Measurements from ENCODE around the gene PRR35. TPM values are rescaled to one million over a fixed set of nuclear protein-coding genes. Genes with fewer than 3 reads are reported as not detected.

The PRR35 gene
- total and polyA plus RNA-seq, 2 of the 4 experiments (the other 2 are of a cell fraction) = not detected

DNA sequence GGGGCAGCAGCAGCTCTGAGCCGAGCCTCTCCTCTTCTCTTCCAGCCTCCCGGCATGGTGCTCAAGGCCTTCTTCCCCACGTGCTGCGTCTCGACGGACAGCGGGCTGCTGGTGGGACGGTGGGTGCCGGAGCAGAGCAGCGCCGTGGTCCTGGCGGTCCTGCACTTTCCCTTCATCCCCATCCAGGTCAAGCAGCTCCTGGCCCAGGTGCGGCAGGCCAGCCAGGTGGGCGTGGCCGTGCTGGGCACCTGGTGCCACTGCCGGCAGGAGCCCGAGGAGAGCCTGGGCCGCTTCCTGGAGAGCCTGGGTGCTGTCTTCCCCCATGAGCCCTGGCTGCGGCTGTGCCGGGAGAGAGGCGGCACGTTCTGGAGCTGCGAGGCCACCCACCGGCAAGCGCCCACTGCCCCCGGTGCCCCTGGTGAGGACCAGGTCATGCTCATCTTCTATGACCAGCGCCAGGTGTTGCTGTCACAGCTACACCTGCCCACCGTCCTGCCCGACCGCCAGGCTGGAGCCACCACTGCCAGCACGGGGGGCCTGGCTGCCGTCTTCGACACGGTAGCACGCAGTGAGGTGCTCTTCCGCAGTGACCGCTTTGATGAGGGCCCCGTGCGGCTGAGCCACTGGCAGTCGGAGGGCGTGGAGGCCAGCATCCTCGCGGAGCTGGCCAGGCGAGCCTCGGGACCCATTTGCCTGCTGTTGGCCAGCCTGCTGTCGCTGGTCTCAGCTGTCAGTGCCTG lies 14.0 kb downstream of the PRR35 start:
- Histone ChIP-seq H3K14ac (replicated peaks; ENCODE audit: low read depth, low read length) (no peak overlapping the region), H2AK9ac (replicated peaks; ENCODE audit: low read depth, low read length, poor library complexity) (no peak overlapping the region), H3K36me3 (ENCODE audit: control insufficient read depth, insufficient read depth, low read length) (peaks cover 12% of the 10 kb centered on the region; the same call in 1 of the 2 replicates), H2BK15ac (ENCODE audit: low read depth, low read length) (no peak overlapping the region), H3K79me1 (ENCODE audit: low read depth in 1 of 2, low read length in 2 of 2) (peaks cover 3 to 31% of the 10 kb centered on the region in 2 experiments; a peak in 2 of 4 replicates), H3K9me1 (ENCODE audit: insufficient read depth, low read length) (no peaks in the 10 kb centered on the region), H3K23ac (ENCODE audit: low read depth, low read length) (no peak overlapping the region), H2BK120ac (ENCODE audit: low read depth, low read length) (no peak overlapping the region), H2BK20ac (ENCODE audit: low read depth, low read length) (no peak overlapping the region), H3K9ac (ENCODE audit: low read depth, low read length) (no peak overlapping the region), H4K91ac (ENCODE audit: insufficient read depth, low read depth, low read length) (no peak overlapping the region), H2AFZ (replicated peaks; ENCODE audit: low read length, poor library complexity) (no peak overlapping the region), H2BK5ac (ENCODE audit: low read depth, low read length, poor library complexity, severe bottlenecking) (no peak overlapping the region), H3K4me1 (ENCODE audit: control insufficient read depth, insufficient read depth, low read length) (peaks cover 6% of the 10 kb centered on the region), H2AK5ac (ENCODE audit: low read depth, low read length) (no peak overlapping the region), H3K4ac (ENCODE audit: low read depth, low read length) (no peak overlapping the region), H3K27ac (ENCODE audit: insufficient read depth, low read length) (no peak overlapping the region), H3K56ac (ENCODE audit: extremely low read depth, insufficient read depth, low read length) (no peak overlapping the region), H3K18ac (ENCODE audit: low read depth, low read length) (no peak overlapping the region), H3K9me3 (ENCODE audit: control insufficient read depth, insufficient read depth, low read length) (no peaks in the 10 kb centered on the region), H3K4me2 (ENCODE audit: low read depth, low read length) (no peak overlapping the region), H4K5ac (ENCODE audit: low read depth, low read length) (no peak overlapping the region), H3K27me3 (ENCODE audit: control insufficient read depth, insufficient read depth, low read length) (no peaks in the 10 kb centered on the region), H3K4me3 (ENCODE audit: insufficient read depth, low read depth, low read length) (no peak overlapping the region), H4K20me1 (ENCODE audit: insufficient read depth, low read length) (peaks cover 8% of the 10 kb centered on the region), H4K8ac (ENCODE audit: low read depth in 2 of 2, low read length in 2 of 2) (no peak overlapping the region)
- ChIA-PET POLR2A (ENCODE audit: unreplicated experiment) (no interaction called here), CTCF (no interaction called here)
- no TSS peak for BruUV-seq (replicated peaks)
- WGBS, 2 experiments (ENCODE audit: extremely low coverage in 2 of 2, insufficient read length in 1 of 2) = 96% methylated on average over 31 of the region's 46 CpGs; no CpG with 5 or more reads in 1 of the 2 experiments
- DNase-seq (no peak), ATAC-seq (ENCODE audit: low read depth) (no peak)
- TF ChIP-seq CHD1 (IDR thresholded peaks at IDR 0.05; ENCODE audit: low read depth, low read length) (no peak), SMC3 (IDR thresholded peaks at IDR 0.05; ENCODE audit: low read depth, low read length) (no peak), POLR2A (IDR thresholded peaks at IDR 0.05; ENCODE audit: low read depth, low read length) (no peak), RAD21 (IDR thresholded peaks at IDR 0.05; ENCODE audit: low read length) (no peak), CEBPB (IDR thresholded peaks at IDR 0.05; ENCODE audit: low read depth, low read length) (no peak), MAZ (IDR thresholded peaks at IDR 0.05; ENCODE audit: borderline replicate concordance, low read depth, low read length) (no peak), RCOR1 (IDR thresholded peaks at IDR 0.05; ENCODE audit: insufficient replicate concordance, low read length) (no peak), MXI1 (IDR thresholded peaks at IDR 0.05; ENCODE audit: borderline replicate concordance, low read depth, low read length) (no peak), FOS (IDR thresholded peaks at IDR 0.05; ENCODE audit: low read depth, low read length) (no peak)
- TF ChIP-seq, protein P1, sequence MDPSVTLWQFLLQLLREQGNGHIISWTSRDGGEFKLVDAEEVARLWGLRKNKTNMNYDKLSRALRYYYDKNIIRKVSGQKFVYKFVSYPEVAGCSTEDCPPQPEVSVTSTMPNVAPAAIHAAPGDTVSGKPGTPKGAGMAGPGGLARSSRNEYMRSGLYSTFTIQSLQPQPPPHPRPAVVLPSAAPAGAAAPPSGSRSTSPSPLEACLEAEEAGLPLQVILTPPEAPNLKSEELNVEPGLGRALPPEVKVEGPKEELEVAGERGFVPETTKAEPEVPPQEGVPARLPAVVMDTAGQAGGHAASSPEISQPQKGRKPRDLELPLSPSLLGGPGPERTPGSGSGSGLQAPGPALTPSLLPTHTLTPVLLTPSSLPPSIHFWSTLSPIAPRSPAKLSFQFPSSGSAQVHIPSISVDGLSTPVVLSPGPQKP (IDR thresholded peaks at IDR 0.05; ENCODE audit: borderline replicate concordance, low read depth, low read length) = no peak
- TF ChIP-seq, protein P2, sequence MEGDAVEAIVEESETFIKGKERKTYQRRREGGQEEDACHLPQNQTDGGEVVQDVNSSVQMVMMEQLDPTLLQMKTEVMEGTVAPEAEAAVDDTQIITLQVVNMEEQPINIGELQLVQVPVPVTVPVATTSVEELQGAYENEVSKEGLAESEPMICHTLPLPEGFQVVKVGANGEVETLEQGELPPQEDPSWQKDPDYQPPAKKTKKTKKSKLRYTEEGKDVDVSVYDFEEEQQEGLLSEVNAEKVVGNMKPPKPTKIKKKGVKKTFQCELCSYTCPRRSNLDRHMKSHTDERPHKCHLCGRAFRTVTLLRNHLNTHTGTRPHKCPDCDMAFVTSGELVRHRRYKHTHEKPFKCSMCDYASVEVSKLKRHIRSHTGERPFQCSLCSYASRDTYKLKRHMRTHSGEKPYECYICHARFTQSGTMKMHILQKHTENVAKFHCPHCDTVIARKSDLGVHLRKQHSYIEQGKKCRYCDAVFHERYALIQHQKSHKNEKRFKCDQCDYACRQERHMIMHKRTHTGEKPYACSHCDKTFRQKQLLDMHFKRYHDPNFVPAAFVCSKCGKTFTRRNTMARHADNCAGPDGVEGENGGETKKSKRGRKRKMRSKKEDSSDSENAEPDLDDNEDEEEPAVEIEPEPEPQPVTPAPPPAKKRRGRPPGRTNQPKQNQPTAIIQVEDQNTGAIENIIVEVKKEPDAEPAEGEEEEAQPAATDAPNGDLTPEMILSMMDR (conservative IDR thresholded peaks at IDR 0.05; ENCODE audit: low read depth, low read length) = no peak
- TF ChIP-seq, protein P3, sequence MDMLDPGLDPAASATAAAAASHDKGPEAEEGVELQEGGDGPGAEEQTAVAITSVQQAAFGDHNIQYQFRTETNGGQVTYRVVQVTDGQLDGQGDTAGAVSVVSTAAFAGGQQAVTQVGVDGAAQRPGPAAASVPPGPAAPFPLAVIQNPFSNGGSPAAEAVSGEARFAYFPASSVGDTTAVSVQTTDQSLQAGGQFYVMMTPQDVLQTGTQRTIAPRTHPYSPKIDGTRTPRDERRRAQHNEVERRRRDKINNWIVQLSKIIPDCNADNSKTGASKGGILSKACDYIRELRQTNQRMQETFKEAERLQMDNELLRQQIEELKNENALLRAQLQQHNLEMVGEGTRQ (IDR thresholded peaks at IDR 0.05; ENCODE audit: low read depth, low read length) = no peak
- in situ Hi-C loops (cut with MboI; ENCODE audit: low sequenced_read_pairs) = no loop called here
- intact Hi-C loops (cut with micrococcal nuclease) = no loop called here
- dilution Hi-C loops (cut with HindIII; ENCODE audit: low sequenced_read_pairs, unreplicated experiment) = no loop called here
